ENCODE results near the gene NCKAP1.

DNA sequence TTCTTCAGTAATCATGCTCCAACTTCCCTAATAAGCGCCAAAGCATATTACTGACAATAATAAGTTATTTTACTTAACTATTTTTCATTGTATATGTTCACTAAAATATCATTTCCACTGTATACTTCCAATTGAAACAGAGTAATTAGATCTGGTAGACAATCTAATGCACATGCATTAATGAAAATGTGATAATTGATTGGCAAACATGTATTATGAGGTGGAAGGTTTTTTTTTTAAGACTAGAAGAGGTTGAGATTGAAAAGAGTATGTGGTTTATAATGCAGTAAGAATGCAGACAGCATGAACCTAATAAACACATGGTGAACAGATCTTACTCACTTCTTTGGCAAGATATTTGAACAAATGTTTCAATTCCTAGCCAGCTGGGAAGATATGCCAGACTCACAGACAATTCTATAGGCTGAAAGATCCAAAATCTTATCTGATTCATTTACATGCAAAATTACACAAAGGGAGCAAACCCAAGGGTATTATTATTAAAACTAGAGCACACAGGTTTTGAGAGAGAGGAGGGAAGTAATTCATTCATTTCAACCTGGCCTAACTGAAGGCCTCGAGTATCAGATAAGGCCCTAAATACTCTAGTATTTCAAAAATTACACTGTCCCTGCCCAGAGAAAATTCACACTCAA is 2.8 kb downstream of the NCKAP1 start:
- TF ChIP-seq BHLHE40 (IDR thresholded peaks at IDR 0.05; ENCODE audit: borderline replicate concordance) (no peak), SP1 (IDR thresholded peaks at IDR 0.05) (no peak), L3MBTL2 (conservative IDR thresholded peaks at IDR 0.05) (no peak)
